HG03108 (cell line): ENCODE results near the gene LPA.
"Not testable (repeated sequence)": the region's sequence is repeated elsewhere in the genome, so short reads cannot be mapped to it uniquely, and the experiment has no call there.

ENCODE experiments used
- ATAC-seq: cut with Tn5 transposase; IDR thresholded peaks from one replicate; pipeline ENCODE4 v1.9.1; 2021; ENCODE audit warnings: moderate library complexity; ENCODE audit not compliant: unreplicated experiment

The LPA gene

GRCh38 chr6:160664198-160664597, at the start of gene LPA:
TSS of gene LPA (minus strand) at chr6:160664275. CDS start at chr6:160664214, 61 bp downstream.
- ATAC-seq, result not testable (repeated sequence)

- ATAC-seq, result not testable (repeated sequence)
Observed at GRCh38 chr6:160708993-160709392, 44.9 kb upstream of the LPA start.

GRCh38 chr6:160704688-160705087, 40.6 kb upstream of the LPA start:
- ATAC-seq, result not testable (repeated sequence)

- not testable (repeated sequence) for ATAC-seq
Observed at GRCh38 chr6:160701918-160702680, 38.0 kb upstream of the LPA start, which contains the start of gene PLG. TSS of gene PLG (plus strand) at chr6:160702244. CDS start at chr6:160702305, 61 bp downstream.

GRCh38 chr6:160697826-160698225, 33.8 kb upstream of the LPA start:
- ATAC-seq, result no peak

GRCh38 chr6:160696884-160697283, 32.8 kb upstream of the LPA start:
- not testable (repeated sequence) for ATAC-seq

GRCh38 chr6:160695622-160696021, 31.5 kb upstream of the LPA start:
- not testable (repeated sequence) for ATAC-seq

GRCh38 chr6:160695025-160695424, 30.9 kb upstream of the LPA start:
- not testable (repeated sequence) for ATAC-seq

GRCh38 chr6:160692369-160692959, 28.4 kb upstream of the LPA start:
- ATAC-seq, result no peak

- no peak for ATAC-seq
Observed at GRCh38 chr6:160691617-160692016, 27.5 kb upstream of the LPA start.

- ATAC-seq, result no peak
Observed at GRCh38 chr6:160690458-160690857, 26.4 kb upstream of the LPA start.

- ATAC-seq, result no peak
Observed at GRCh38 chr6:160685762-160686450, 21.8 kb upstream of the LPA start.

GRCh38 chr6:160685101-160685761, 21.2 kb upstream of the LPA start:
- not testable (repeated sequence) for ATAC-seq

- no peak for ATAC-seq
Observed at GRCh38 chr6:160679402-160679769, 15.3 kb upstream of the LPA start.

- ATAC-seq, result no peak
Observed at GRCh38 chr6:160678744-160679401, 14.8 kb upstream of the LPA start.

- ATAC-seq, result no peak
Observed at GRCh38 chr6:160678230-160678629, 14.2 kb upstream of the LPA start.

GRCh38 chr6:160676418-160676817, 12.3 kb upstream of the LPA start:
- not testable (repeated sequence) for ATAC-seq

- ATAC-seq, result no peak
Observed at GRCh38 chr6:160668589-160668988, 4.5 kb upstream of the LPA start.

GRCh38 chr6:160667639-160668481, 3.8 kb upstream of the LPA start:
- no peak for ATAC-seq

GRCh38 chr6:160662842-160663241, 1.2 kb downstream of the LPA start:
- no peak for ATAC-seq
